PC-3 (cell line): ENCODE results near the gene CRTC3. TPM values are rescaled to one million over a fixed set of nuclear protein-coding genes. Genes with fewer than 3 reads are reported as not detected.
A peak's percentile ranks its signal among the peaks of the same experiment; 100 is the strongest.

Experiments
- ATAC-seq: fragments of 200-7000 bp; cut with Tn5 transposase; 2 replicates; pipeline ENCODE4 v1.9.1; 2020; ENCODE audit warnings: mild to moderate bottlenecking, moderate library complexity
- BruUV-seq: library from RNA; stranded (reverse); fragments of 400-500 nt; replicated peaks from 2 replicates; lab custom pipeline; 2021; lab: Mats Ljungman, UMichigan
- CTCF ChIA-PET: fragments of 300-600 bp; sonication (Branson Sonifier 250); formaldehyde crosslinking; loops from one replicate; lab custom pipeline; 2022; ENCODE audit warnings: antibody characterized with exemption; lab: Charles Lee
- POLR2A ChIA-PET: fragments of 300-600 bp; sonication (Branson Sonifier 250); formaldehyde crosslinking; loops from one replicate; lab custom pipeline; 2022; ENCODE audit warnings: antibody characterized with exemption; ENCODE audit not compliant: unreplicated experiment; lab: Charles Lee
- DNase-seq: peaks from one replicate; pipeline ENCODE4 v3.0.0-alpha.2; 2015
- H2AFZ ChIP-seq: fragments of 300-600 bp; sonication (generic); 2 replicates; pipeline ENCODE4 v1.6.0; 2016; ENCODE audit warnings: antibody characterized with exemption, low read length
- H3F3A ChIP-seq: fragments of 300-600 bp; sonication (generic); one replicate; pipeline ENCODE4 v1.6.0; 2017; ENCODE audit warnings: antibody characterized with exemption, low read length, control low read depth, mild to moderate bottlenecking; ENCODE audit not compliant: unreplicated experiment
- H3K27ac ChIP-seq: fragments of 300-600 bp; sonication (generic); 2 replicates; pipeline ENCODE4 v1.5.1; 2016; ENCODE audit warnings: mild to moderate bottlenecking, low read length
- H3K27me3 ChIP-seq: fragments of 300-600 bp; sonication (generic); 2 replicates; pipeline ENCODE4 v1.6.1; 2016; ENCODE audit warnings: low read length, mixed read lengths
- H3K36me3 ChIP-seq: fragments of 300-600 bp; sonication (generic); 2 replicates; pipeline ENCODE4 v1.6.1; 2016; ENCODE audit warnings: low read depth, mixed run types, low read length, mixed read lengths
- H3K4me1 ChIP-seq: fragments of 300-600 bp; sonication (generic); 2 replicates; pipeline ENCODE4 v1.5.1; 2016; ENCODE audit warnings: low read length; ENCODE audit not compliant: insufficient read depth
- H3K4me2 ChIP-seq: fragments of 300-600 bp; sonication (generic); 2 replicates; pipeline ENCODE4 v1.6.0; 2016; ENCODE audit warnings: low read length
- H3K4me3 ChIP-seq: fragments of 300-600 bp; sonication (generic); 2 replicates; pipeline ENCODE4 v1.5.1; 2016; ENCODE audit warnings: mild to moderate bottlenecking, low read length, mixed read lengths
- H3K79me2 ChIP-seq: fragments of 300-600 bp; sonication (generic); 2 replicates; pipeline ENCODE4 v1.6.1; 2017; ENCODE audit warnings: low read length, mixed read lengths
- H3K9ac ChIP-seq: fragments of 300-600 bp; sonication (generic); 2 replicates; pipeline ENCODE4 v1.6.0; 2016; ENCODE audit warnings: mild to moderate bottlenecking, low read length
- H3K9me2 ChIP-seq: fragments of 300-600 bp; sonication (generic); replicated peaks from 2 replicates; pipeline ENCODE4 v1.6.1; 2016; ENCODE audit warnings: mixed run types, low read length, mixed read lengths
- H3K9me3 ChIP-seq: fragments of 300-600 bp; sonication (generic); 2 replicates; pipeline ENCODE4 v1.6.1; 2016; ENCODE audit warnings: low read length, mixed read lengths
- H4K20me1 ChIP-seq: fragments of 300-600 bp; sonication (generic); 2 replicates; pipeline ENCODE4 v1.6.1; 2016; ENCODE audit warnings: low read length, mixed read lengths
- EZH2 ChIP-seq: fragments of 300-600 bp; sonication (generic); IDR thresholded peaks from one replicate; pipeline ENCODE4 v1.6.1; 2017; ENCODE audit warnings: antibody characterized with exemption, mild to moderate bottlenecking, low read length; ENCODE audit not compliant: unreplicated experiment
- EZH2phosphoT487 ChIP-seq: fragments of 300-600 bp; sonication (generic); IDR thresholded peaks from 2 replicates; pipeline ENCODE4 v1.6.1; 2018; ENCODE audit warnings: mild to moderate bottlenecking, antibody characterized with exemption, low read length, borderline replicate concordance
- intact Hi-C: fragments of 100-400 bp; cut with micrococcal nuclease; formaldehyde crosslinking; loops from 2 replicates; pipeline ENCODE4 v1.9.0; 2023
- total RNA-seq: library from RNA; depleted of rRNA; stranded (reverse); fragments of >200 nt; gene quantifications from 2 replicates; pipeline ENCODE4 v1.2.3, GENCODE V29; 2014
- TF ChIP-seq, protein P1 (sequence below): fragments of 300-600 bp; sonication (generic); conservative IDR thresholded peaks from 2 replicates; pipeline ENCODE4 v1.5.1; 2017; ENCODE audit warnings: antibody characterized with exemption, low read depth, mild to moderate bottlenecking, low read length

The CRTC3 gene
- total RNA-seq, 1 experiment from 2014 or later: 12.4 TPM

DNA sequence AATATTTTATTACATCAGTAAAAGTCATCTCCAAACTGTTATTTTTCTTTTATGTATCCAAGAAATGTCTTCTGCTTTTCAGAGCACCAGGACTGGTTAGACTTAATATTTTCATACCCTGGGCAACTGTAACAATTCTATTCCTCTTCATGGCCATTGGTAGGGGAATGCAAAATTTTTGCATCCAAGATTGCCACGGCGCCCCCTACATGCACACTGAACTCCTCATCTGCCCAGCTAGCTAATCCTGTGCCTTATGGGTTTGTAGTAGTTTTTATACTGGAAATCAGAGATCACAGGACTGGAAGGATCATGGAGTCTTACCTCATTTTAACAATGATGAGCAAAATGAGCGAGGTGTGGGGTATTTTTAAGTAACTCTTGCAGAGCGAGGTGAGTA, 74.2 kb downstream of the CRTC3 start:
- ChIA-PET POLR2A (no interaction called here), CTCF (no interaction called here)
- no peak; the same call in 1 of the 2 replicates for ATAC-seq
- no peak overlapping the region for H2AFZ ChIP-seq
- BruUV-seq: no TSS peak
- H3K4me1 ChIP-seq: no peaks in the 10 kb centered on the region
- no peaks in the 10 kb centered on the region for H4K20me1 ChIP-seq
- H3K4me3 ChIP-seq: no peak overlapping the region
- H3K4me2 ChIP-seq: no peak overlapping the region
- DNase-seq: peak; percentile 38
- TF ChIP-seq, protein P1, sequence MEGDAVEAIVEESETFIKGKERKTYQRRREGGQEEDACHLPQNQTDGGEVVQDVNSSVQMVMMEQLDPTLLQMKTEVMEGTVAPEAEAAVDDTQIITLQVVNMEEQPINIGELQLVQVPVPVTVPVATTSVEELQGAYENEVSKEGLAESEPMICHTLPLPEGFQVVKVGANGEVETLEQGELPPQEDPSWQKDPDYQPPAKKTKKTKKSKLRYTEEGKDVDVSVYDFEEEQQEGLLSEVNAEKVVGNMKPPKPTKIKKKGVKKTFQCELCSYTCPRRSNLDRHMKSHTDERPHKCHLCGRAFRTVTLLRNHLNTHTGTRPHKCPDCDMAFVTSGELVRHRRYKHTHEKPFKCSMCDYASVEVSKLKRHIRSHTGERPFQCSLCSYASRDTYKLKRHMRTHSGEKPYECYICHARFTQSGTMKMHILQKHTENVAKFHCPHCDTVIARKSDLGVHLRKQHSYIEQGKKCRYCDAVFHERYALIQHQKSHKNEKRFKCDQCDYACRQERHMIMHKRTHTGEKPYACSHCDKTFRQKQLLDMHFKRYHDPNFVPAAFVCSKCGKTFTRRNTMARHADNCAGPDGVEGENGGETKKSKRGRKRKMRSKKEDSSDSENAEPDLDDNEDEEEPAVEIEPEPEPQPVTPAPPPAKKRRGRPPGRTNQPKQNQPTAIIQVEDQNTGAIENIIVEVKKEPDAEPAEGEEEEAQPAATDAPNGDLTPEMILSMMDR: peak; percentile 74
- no peak for TF ChIP-seq EZH2phosphoT487
- intact Hi-C loops: no loop called here
- H3K9me3 ChIP-seq: no peaks in the 10 kb centered on the region
- H3K9ac ChIP-seq: no peak overlapping the region
- no peaks in the 10 kb centered on the region for H3K27me3 ChIP-seq
- H3K36me3 ChIP-seq: no peaks in the 10 kb centered on the region
- no peaks in the 10 kb centered on the region for H3F3A ChIP-seq
- H3K9me2 ChIP-seq: no peaks in the 10 kb centered on the region
- no peak overlapping the region for H3K27ac ChIP-seq
- no peaks in the 10 kb centered on the region for H3K79me2 ChIP-seq

DNA sequence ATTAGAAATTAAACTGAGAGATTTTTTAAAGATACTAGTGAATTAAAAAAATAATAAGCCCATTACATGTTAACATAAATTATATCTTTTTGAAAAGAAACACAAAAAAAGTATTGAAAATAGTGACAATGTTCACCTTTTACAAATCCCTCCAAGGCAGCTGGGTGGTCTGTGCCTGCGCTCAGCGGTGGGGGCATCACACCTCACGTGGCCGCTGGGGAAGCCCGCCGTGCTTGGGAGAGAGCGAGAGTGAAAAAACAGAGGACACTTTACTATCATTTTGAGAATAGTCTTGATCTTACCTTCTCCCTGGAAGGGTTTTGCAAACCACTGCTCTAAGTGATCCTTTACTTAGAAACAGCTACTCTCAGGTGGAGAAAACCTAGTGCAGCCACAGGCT, 76.9 kb downstream of the CRTC3 start:
- Histone ChIP-seq H2AFZ (no peak overlapping the region), H4K20me1 (no peaks in the 10 kb centered on the region), H3K36me3 (no peaks in the 10 kb centered on the region), H3K9ac (no peak overlapping the region), H3K4me2 (no peak overlapping the region), H3K9me2 (no peaks in the 10 kb centered on the region), H3K27me3 (no peaks in the 10 kb centered on the region), H3F3A (no peaks in the 10 kb centered on the region), H3K79me2 (no peaks in the 10 kb centered on the region), H3K4me1 (no peaks in the 10 kb centered on the region), H3K4me3 (no peak overlapping the region), H3K9me3 (no peaks in the 10 kb centered on the region), H3K27ac (no peak overlapping the region)
- no TSS peak for BruUV-seq
- intact Hi-C loops: no loop called here
- ChIA-PET POLR2A (no interaction called here), CTCF (no interaction called here)
- ATAC-seq (no peak), DNase-seq (no peak)
- TF ChIP-seq EZH2: no peak
- TF ChIP-seq, protein P1: no peak
- TF ChIP-seq EZH2phosphoT487: no peak

DNA sequence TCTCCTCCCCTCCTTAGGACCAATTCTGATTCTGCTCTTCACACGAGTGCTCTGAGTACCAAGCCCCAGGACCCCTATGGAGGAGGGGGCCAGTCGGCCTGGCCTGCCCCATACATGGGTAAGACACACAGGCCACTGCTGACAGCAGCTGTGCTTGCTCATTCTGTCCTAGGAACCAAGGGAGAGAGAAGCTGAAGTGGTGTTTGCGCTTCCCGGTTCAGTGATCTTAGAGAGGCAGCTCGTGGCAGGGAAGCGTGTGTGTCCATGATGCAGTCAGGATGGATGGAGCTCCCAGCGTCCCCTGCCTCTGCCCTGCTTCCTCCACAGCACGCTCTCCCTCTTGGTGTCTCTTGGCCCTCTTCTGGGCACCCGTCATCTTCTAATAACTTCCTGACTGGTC, 77.6 kb downstream of the CRTC3 start:
- H3K36me3 ChIP-seq: no peaks in the 10 kb centered on the region
- no peaks in the 10 kb centered on the region for H3K4me1 ChIP-seq
- H3K9ac ChIP-seq: no peak overlapping the region
- DNase-seq (no peak), ATAC-seq (no peak)
- H3K4me2 ChIP-seq: no peak overlapping the region
- no peaks in the 10 kb centered on the region for H3F3A ChIP-seq
- H4K20me1 ChIP-seq: no peaks in the 10 kb centered on the region
- BruUV-seq: no TSS peak
- H3K79me2 ChIP-seq: no peaks in the 10 kb centered on the region
- H3K4me3 ChIP-seq: no peak overlapping the region
- no peak overlapping the region for H2AFZ ChIP-seq
- H3K9me3 ChIP-seq: no peaks in the 10 kb centered on the region
- intact Hi-C loops: no loop called here
- H3K27me3 ChIP-seq: no peaks in the 10 kb centered on the region
- no peaks in the 10 kb centered on the region for H3K9me2 ChIP-seq
- CTCF ChIA-PET: no interaction called here
- POLR2A ChIA-PET: no interaction called here
- no peak overlapping the region for H3K27ac ChIP-seq
- TF ChIP-seq EZH2: no peak
- TF ChIP-seq, protein P1: no peak
- TF ChIP-seq EZH2phosphoT487: no peak
